GM18519 (cell line): ENCODE results near the gene SEPTIN3.
"Not testable (repeated sequence)": the region's sequence is repeated elsewhere in the genome, so short reads cannot be mapped to it uniquely, and the experiment has no call there.

Source experiments
- ATAC-seq: cut with Tn5 transposase; IDR thresholded peaks from one replicate; pipeline ENCODE4 v1.9.1; 2021; ENCODE audit warnings: mild to moderate bottlenecking, moderate library complexity; ENCODE audit not compliant: unreplicated experiment, low FRiP score

The SEPTIN3 gene

GRCh38 chr22:41939981-41940831 lies 29.0 kb upstream of the SEPTIN3 start:
- ATAC-seq: peak; percentile 36

- no peak for ATAC-seq
Observed at GRCh38 chr22:41940832-41941765, 28.1 kb upstream of the SEPTIN3 start.

- no peak for ATAC-seq
Observed at GRCh38 chr22:41943661-41944209, 25.5 kb upstream of the SEPTIN3 start.

GRCh38 chr22:41946629-41947423 lies 22.4 kb upstream of the SEPTIN3 start, which contains the start of gene CENPM:
TSS of gene CENPM (minus strand) at chr22:41947152. CDS start at chr22:41947076, 76 bp downstream.
- ATAC-seq: peak; percentile 41

GRCh38 chr22:41947424-41948080 lies 21.7 kb upstream of the SEPTIN3 start:
- ATAC-seq: no peak

GRCh38 chr22:41948142-41948541 lies 21.1 kb upstream of the SEPTIN3 start:
- ATAC-seq: no peak

GRCh38 chr22:41948928-41949296 lies 20.3 kb upstream of the SEPTIN3 start:
- ATAC-seq: not testable (repeated sequence)

GRCh38 chr22:41949297-41949965 lies 19.8 kb upstream of the SEPTIN3 start:
- no peak for ATAC-seq

- ATAC-seq: no peak
Observed at GRCh38 chr22:41951898-41952474, 17.3 kb upstream of the SEPTIN3 start, which contains the start of gene SMIM45. TSS of gene SMIM45 (plus strand) at chr22:41952150.

GRCh38 chr22:41952713-41953112 lies 16.5 kb upstream of the SEPTIN3 start:
- ATAC-seq: no peak

GRCh38 chr22:41957941-41958556 lies 11.2 kb upstream of the SEPTIN3 start:
- ATAC-seq: no peak

GRCh38 chr22:41963453-41964111 lies 5.7 kb upstream of the SEPTIN3 start:
- no peak for ATAC-seq

- no peak for ATAC-seq
Observed at GRCh38 chr22:41964112-41964491, 5.1 kb upstream of the SEPTIN3 start.

GRCh38 chr22:41966225-41966606 lies 3.0 kb upstream of the SEPTIN3 start:
- ATAC-seq: no peak

GRCh38 chr22:41966607-41967240 lies 2.5 kb upstream of the SEPTIN3 start:
- no peak for ATAC-seq

- no peak for ATAC-seq
Observed at GRCh38 chr22:41968601-41969000, 642 bp upstream of the SEPTIN3 start.

GRCh38 chr22:41970601-41971000 lies 1.4 kb downstream of the SEPTIN3 start:
- ATAC-seq: no peak
